ENCODE measurements around the gene NOPCHAP1. TPM values are rescaled to one million over a fixed set of nuclear protein-coding genes. Genes with fewer than 3 reads are reported as not detected.

NOPCHAP1 gene
- total RNA-seq, 2 donors from 2014 or later: 7.7 to 9.5 TPM

DNA sequence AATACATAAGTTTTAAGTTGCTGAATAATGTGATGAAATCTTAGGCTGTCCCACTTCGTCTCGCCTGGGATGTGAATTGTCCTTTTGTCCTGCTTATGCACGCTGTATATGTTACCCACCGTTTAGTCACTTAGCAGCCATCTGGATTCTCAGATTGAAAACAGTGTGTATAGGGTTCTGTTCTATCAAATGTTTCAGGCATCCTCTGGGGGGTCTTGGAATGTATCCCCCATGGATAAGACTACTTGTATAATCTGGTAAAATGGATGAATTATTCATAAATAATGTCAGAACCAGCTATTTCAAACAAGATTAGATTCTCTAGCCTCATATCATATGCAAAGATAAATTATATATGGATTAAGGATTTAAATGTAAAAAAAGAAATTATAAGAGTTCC is 29.4 kb downstream of the NOPCHAP1 start:
- H3K9me3 ChIP-seq (ENCODE audit: control insufficient read depth, low read length, poor library complexity, severe bottlenecking): no peaks in the 10 kb centered on the region
- Mint-ChIP-seq H3K4me3 (no peak overlapping the region), H3K4me1 (no peaks in the 10 kb centered on the region), H3K36me3 (ENCODE audit: low read depth) (peaks cover 15% of the 10 kb centered on the region), H3K27ac (no peak overlapping the region), H3K27me3 (no peaks in the 10 kb centered on the region)
- ATAC-seq (no peak), DNase-seq (no peak)

DNA sequence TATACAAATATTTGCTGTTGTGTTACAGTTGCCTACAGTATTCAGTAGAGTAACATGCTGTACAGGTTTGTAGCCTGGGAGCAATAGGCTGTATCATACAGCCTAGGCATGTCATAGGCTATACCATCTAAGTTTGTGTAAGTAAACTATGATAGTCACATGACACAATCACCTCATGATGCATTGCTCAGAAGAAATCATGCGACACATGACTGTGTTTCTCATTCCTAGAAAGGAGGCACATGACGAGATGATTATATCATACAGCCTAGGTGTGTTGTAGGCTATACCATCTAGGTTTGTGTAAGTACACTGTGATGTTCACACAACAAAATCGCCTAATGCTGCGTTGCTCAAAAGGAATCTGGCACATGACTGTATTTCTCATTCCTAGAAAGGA is 31.9 kb downstream of the NOPCHAP1 start:
- H3K36me3 Mint-ChIP-seq (ENCODE audit: low read depth): peaks cover 5% of the 10 kb centered on the region
- H3K4me1 Mint-ChIP-seq: no peaks in the 10 kb centered on the region
- H3K27me3 Mint-ChIP-seq: no peaks in the 10 kb centered on the region
- no peak overlapping the region for H3K27ac Mint-ChIP-seq
- no peak for ATAC-seq
- no peak for DNase-seq
- H3K4me3 Mint-ChIP-seq: no peak overlapping the region
- H3K9me3 ChIP-seq (ENCODE audit: control insufficient read depth, low read length, poor library complexity, severe bottlenecking): no peaks in the 10 kb centered on the region

DNA sequence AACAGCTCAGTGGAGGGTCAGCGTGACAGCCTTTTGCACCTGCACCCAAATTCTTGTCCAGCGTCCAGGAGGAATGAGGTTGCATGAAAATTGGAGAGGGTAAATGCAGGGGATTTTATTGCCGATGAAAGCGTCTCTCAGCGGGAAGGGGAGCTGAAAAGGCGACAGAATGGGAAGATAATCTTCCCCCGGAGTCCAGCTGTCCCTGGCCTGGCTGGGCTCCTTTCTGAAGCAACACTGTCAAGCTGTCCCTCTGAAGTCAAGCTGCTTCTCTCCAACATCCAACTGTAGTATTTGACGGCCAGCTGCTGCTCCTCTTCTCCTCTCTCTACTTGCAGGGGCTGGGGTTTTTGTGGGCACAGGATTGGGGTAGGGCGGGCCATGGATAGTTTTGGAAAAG is 32.7 kb downstream of the NOPCHAP1 start:
- Mint-ChIP-seq H3K27me3 (no peaks in the 10 kb centered on the region), H3K27ac (no peak overlapping the region), H3K4me1 (no peaks in the 10 kb centered on the region), H3K36me3 (ENCODE audit: low read depth) (peaks cover 5% of the 10 kb centered on the region), H3K4me3 (no peak overlapping the region)
- DNase-seq: no peak
- no peaks in the 10 kb centered on the region for H3K9me3 ChIP-seq (ENCODE audit: control insufficient read depth, low read length, poor library complexity, severe bottlenecking)
- no peak for ATAC-seq

DNA sequence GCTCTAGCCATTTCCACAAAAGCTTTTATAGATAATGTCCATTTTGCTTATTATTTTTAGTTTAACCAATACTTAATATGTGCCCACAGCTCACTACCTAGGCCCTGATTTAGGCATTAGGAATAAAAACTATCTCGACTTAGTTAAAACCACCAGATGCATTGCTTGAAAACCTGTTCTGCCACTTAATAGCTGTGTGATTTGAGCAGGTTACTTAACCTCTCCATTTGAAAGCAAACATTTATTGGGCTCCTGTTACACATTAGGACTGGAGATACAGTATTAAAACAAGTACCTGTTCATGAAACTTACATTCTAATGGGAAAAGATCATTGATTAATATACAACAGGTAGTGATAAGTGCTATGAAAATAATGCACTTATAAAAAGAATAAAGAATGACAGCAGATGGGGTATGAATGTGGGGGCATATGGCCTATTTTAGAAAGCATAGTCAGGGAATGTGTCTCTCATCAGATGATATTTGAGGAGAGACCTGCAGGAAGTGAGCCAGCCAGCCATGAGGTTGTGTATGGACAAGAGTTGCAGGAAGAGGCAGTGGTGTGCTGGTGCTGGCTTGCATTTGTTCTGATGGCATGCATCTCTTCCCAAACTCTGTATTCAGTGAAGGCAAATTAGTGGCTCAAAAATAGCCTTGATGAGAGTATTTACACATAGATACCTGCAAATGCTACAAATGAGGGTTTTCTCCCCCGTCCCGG is 34.3 kb downstream of the NOPCHAP1 start:
- DNase-seq (no peak), ATAC-seq (no peak)
- H3K27ac Mint-ChIP-seq: no peak overlapping the region
- H3K4me1 Mint-ChIP-seq: no peaks in the 10 kb centered on the region
- no peaks in the 10 kb centered on the region for H3K9me3 ChIP-seq (ENCODE audit: control insufficient read depth, low read length, poor library complexity, severe bottlenecking)
- no peak overlapping the region for H3K4me3 Mint-ChIP-seq
- H3K27me3 Mint-ChIP-seq: no peaks in the 10 kb centered on the region
- no peaks in the 10 kb centered on the region for H3K36me3 Mint-ChIP-seq (ENCODE audit: low read depth)

DNA sequence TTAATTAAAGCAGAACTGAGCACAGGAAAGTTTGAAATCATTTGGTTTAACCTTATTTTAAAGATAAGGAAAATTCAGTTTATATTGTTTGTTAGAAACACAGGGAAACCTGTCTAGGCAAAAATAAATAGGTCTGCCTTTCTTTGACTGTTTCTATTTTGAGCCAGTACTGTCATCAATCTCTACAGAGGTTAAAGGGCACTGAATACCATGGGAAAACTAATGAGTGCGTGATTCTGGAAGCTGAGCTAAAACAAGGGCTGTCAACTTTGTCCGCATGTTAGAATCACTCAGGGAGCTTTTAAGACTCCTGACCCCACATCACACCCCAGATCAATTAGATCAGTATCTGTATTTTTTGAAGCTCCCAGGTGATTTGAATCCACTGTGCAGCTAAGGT is 38.8 kb downstream of the NOPCHAP1 start:
- no peaks in the 10 kb centered on the region for H3K36me3 Mint-ChIP-seq (ENCODE audit: low read depth)
- no peaks in the 10 kb centered on the region for H3K27me3 Mint-ChIP-seq
- no peaks in the 10 kb centered on the region for H3K4me1 Mint-ChIP-seq
- ATAC-seq (no peak), DNase-seq (no peak)
- H3K9me3 ChIP-seq (ENCODE audit: control insufficient read depth, low read length, poor library complexity, severe bottlenecking): no peaks in the 10 kb centered on the region
- no peak overlapping the region for H3K27ac Mint-ChIP-seq
- H3K4me3 Mint-ChIP-seq: no peak overlapping the region

DNA sequence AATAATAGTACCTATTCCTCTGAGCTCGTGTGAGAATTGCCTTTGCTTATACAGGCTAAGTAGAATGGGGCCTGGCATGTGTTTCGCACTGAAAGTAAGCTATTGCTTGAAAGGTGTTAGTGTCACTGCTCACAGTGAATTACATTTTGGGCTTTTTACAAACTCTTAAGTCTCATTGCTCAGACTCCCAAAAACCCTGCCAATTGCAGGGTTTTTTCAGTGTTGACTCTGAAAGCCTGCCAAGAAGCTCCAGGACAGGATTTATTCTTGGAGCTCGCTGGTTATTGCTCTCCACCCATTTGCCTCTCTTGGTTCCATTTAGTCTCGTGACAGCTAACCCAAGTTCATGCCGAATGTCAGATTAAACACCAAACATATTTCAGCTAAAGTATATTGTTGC is 39.8 kb downstream of the NOPCHAP1 start:
- no peak overlapping the region for H3K27ac Mint-ChIP-seq
- no peak overlapping the region for H3K4me3 Mint-ChIP-seq
- no peak for ATAC-seq
- H3K4me1 Mint-ChIP-seq: peaks cover 1% of the 10 kb centered on the region
- no peak for DNase-seq
- no peaks in the 10 kb centered on the region for H3K36me3 Mint-ChIP-seq (ENCODE audit: low read depth)
- H3K9me3 ChIP-seq (ENCODE audit: control insufficient read depth, low read length, poor library complexity, severe bottlenecking): no peaks in the 10 kb centered on the region
- H3K27me3 Mint-ChIP-seq: no peaks in the 10 kb centered on the region

DNA sequence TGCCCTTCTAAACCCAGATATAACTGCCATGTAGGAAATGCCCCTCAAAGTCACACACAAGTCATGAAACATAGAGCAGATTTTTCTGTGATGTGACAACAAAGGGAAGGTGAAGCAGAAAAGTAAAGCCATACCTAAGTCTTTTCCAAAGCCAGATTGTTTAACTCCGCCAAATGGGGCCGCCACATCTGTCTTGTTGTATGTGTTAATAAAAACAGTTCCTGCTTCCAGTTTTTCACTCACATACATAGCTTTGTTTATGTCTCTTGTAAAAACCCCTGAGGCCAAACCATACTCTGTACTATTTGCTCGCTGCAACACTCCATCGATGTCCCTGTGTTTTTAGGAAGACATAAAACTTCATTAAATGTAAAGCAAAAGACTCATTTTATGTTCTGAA is 40.3 kb downstream of the NOPCHAP1 start:
- no peak for ATAC-seq
- H3K4me3 Mint-ChIP-seq: no peak overlapping the region
- no peaks in the 10 kb centered on the region for H3K27me3 Mint-ChIP-seq
- H3K4me1 Mint-ChIP-seq: peaks cover 6% of the 10 kb centered on the region
- no peaks in the 10 kb centered on the region for H3K9me3 ChIP-seq (ENCODE audit: control insufficient read depth, low read length, poor library complexity, severe bottlenecking)
- H3K27ac Mint-ChIP-seq: no peak overlapping the region
- no peaks in the 10 kb centered on the region for H3K36me3 Mint-ChIP-seq (ENCODE audit: low read depth)
- no peak for DNase-seq

DNA sequence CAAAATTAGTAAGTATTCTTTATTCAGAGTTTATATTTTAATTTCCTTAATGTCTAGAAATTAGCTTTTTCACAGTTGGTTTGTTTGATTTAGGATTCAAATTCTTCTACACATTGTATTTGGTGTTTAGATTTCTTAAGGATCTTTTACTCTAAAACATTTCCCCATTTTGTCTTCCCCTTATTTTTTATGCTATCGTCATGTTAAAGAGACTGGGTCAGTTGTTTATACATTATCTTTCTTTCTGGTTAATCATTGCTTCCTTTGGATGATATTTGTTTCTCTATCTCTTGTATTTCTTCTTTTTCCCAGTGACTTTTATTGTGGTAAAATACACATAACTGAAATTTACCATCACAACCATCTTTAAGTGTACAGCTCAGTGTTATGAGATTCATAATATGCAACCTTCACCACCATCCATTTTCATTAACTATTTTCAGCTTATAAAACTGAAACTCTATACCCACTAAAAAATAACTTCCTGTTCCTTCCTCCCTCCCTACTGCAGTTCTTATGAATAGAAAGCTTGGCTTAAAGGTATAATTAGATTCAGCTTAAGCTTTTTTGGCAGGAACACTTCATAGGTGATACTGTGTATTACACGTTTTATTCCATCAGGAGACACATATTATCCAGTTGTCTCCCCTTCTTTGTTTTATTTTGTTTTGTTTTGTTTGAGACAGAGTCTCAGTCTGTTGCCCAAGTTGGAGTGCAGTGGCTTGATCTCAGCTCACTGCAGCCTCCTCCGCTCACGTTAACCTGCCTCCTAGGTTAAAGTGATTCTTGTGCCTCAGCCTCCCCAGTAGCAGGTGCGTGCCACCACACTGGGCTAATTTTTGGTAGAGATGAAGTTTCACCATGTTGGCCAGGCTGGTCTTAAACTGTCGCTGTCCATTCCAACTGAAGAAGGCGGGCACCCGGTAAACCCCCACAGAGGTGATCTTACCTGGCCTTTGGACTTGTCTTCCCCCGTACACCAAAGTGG is 45.0 kb downstream of the NOPCHAP1 start:
- H3K27ac Mint-ChIP-seq: peak overlapping the region; percentile 37

DNA sequence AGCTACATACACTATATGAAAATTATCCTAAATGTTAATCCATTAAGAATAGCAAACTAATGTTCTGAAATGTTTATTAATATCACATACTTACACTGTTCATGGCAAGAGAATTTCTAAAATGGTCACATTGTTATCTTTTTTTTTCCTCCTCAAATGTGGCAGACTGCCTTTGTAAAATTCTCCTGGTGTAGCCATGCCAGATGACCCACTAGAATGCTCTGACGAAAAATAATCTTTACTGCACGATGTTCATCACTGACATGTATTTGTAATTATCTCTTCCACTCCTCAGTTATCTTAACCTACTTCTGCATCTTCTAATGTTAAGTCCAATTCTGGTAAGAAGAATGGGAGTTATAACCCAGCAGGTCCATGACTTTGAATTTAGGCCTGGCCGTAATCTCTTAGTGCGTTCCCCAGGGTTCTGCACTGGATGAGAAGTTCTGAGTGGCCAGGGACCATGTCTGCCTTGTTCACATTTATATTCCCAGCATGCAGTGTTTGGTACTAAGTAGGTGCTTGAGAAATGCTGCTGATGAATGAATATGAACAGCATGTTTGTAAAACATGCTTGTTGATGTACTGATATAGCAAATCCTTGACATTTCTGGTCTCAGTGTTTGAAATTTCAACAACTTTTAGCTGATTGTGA is 46.7 kb downstream of the NOPCHAP1 start:
- no peak overlapping the region for H3K27ac Mint-ChIP-seq
- DNase-seq: no peak
- no peaks in the 10 kb centered on the region for H3K27me3 Mint-ChIP-seq
- no peak overlapping the region for H3K4me3 Mint-ChIP-seq
- ATAC-seq: no peak
- no peaks in the 10 kb centered on the region for H3K9me3 ChIP-seq (ENCODE audit: control insufficient read depth, low read length, poor library complexity, severe bottlenecking)
- H3K36me3 Mint-ChIP-seq (ENCODE audit: low read depth): no peaks in the 10 kb centered on the region
- peaks cover 11% of the 10 kb centered on the region for H3K4me1 Mint-ChIP-seq

More for the DNA sequence above, 45.0 kb downstream of the NOPCHAP1 start:
- ATAC-seq (no peak), DNase-seq (no peak)
- no peaks in the 10 kb centered on the region for H3K27me3 Mint-ChIP-seq
- no peaks in the 10 kb centered on the region for H3K9me3 ChIP-seq (ENCODE audit: control insufficient read depth, low read length, poor library complexity, severe bottlenecking)
- no peaks in the 10 kb centered on the region for H3K36me3 Mint-ChIP-seq (ENCODE audit: low read depth)
- peaks cover 6% of the 10 kb centered on the region for H3K4me1 Mint-ChIP-seq
- no peak overlapping the region for H3K4me3 Mint-ChIP-seq

DNA sequence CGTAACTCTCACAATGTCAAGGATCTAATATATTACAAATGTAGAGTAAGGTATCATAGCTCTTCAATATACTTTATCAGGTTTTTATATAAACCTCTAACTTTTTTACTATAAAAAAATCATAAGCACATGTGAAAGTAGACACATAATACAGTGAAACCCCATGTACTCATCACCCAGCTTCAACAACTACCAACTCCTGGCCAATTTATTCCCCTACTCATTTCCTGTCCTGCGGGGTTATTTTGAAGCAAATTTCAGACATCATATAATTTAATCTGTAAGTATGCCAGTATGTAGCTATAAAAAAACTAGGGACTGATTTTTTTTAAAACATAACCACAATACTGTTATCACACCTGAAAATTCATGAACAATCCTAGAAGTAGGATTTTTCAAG is 47.7 kb downstream of the NOPCHAP1 start:
- ATAC-seq: no peak
- Mint-ChIP-seq H3K27ac (no peak overlapping the region), H3K36me3 (ENCODE audit: low read depth) (no peaks in the 10 kb centered on the region), H3K4me3 (no peak overlapping the region), H3K4me1 (peaks cover 11% of the 10 kb centered on the region), H3K27me3 (no peaks in the 10 kb centered on the region)
- no peak for DNase-seq
- H3K9me3 ChIP-seq (ENCODE audit: control insufficient read depth, low read length, poor library complexity, severe bottlenecking): no peaks in the 10 kb centered on the region

Other genes with a start within 250 kb of the NOPCHAP1 start
- gene SLC41A2, start 28.0 kb upstream of the NOPCHAP1 start, total RNA-seq: 1 to 10 TPM; 2.9 TPM
- under 1 TPM in 1 of 2 donors, not detected in 1; 0.20 TPM for gene ALDH1L2, start 98.1 kb downstream of the NOPCHAP1 start, total RNA-seq
- 10 to 100 TPM; 38.5 to 45.3 TPM for gene WASHC4, start 121.4 kb downstream of the NOPCHAP1 start, total RNA-seq
- 10 to 100 TPM; 39.1 to 44.2 TPM for gene APPL2, start 249.9 kb downstream of the NOPCHAP1 start, total RNA-seq

Data from T-helper 17 cell (primary cell).